ENCODE data around the gene B3GAT2.

Gene B3GAT2

GRCh38 chr6:70846207-70846835 is 110.5 kb downstream of the B3GAT2 start:
- H3K4me3 ChIP-seq (ENCODE audit: low read length) = no peak overlapping the region
- DNase-seq (ENCODE audit: low read depth) = peak; percentile 74
- TF ChIP-seq, protein P1, sequence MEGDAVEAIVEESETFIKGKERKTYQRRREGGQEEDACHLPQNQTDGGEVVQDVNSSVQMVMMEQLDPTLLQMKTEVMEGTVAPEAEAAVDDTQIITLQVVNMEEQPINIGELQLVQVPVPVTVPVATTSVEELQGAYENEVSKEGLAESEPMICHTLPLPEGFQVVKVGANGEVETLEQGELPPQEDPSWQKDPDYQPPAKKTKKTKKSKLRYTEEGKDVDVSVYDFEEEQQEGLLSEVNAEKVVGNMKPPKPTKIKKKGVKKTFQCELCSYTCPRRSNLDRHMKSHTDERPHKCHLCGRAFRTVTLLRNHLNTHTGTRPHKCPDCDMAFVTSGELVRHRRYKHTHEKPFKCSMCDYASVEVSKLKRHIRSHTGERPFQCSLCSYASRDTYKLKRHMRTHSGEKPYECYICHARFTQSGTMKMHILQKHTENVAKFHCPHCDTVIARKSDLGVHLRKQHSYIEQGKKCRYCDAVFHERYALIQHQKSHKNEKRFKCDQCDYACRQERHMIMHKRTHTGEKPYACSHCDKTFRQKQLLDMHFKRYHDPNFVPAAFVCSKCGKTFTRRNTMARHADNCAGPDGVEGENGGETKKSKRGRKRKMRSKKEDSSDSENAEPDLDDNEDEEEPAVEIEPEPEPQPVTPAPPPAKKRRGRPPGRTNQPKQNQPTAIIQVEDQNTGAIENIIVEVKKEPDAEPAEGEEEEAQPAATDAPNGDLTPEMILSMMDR (IDR thresholded peaks at IDR 0.05; ENCODE audit: insufficient read depth, low read depth, low read length, missing control alignments) = no peak

GRCh38 chr6:70844301-70844700 is 112.6 kb downstream of the B3GAT2 start:
- DNase-seq (ENCODE audit: low read depth) = no peak
- H3K4me3 ChIP-seq (ENCODE audit: low read length) = no peak overlapping the region
- TF ChIP-seq, protein P1 (IDR thresholded peaks at IDR 0.05; ENCODE audit: insufficient read depth, low read depth, low read length, missing control alignments) = no peak

GRCh38 chr6:70843328-70843918 is 113.4 kb downstream of the B3GAT2 start:
- no peak for DNase-seq (ENCODE audit: low read depth)
- H3K4me3 ChIP-seq (ENCODE audit: low read length) = no peak overlapping the region
- TF ChIP-seq, protein P1 (IDR thresholded peaks at IDR 0.05; ENCODE audit: insufficient read depth, low read depth, low read length, missing control alignments) = no peak

DNA sequence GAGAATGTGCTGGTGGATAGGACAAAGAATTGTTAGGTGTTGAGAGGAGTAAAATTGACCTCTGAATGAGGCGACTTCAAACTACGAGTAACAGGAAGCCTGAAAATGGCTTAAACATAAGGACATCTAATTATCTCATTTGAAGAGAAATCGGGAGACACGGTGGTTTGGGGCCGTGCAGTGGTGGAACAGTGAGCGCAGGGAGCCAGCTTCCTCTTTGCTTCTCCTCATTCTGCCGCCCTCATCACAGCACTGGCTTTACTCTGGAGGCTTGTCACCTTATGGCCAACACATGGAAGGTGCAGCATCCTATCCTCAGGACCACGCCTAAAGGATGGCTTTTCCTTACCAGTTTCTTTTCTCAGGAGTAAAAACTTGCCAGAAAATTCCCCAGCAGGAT is 114.3 kb downstream of the B3GAT2 start:
- H3K4me3 ChIP-seq (ENCODE audit: low read length) = no peak overlapping the region
- DNase-seq (ENCODE audit: low read depth) = no peak
- TF ChIP-seq, protein P1 (IDR thresholded peaks at IDR 0.05; ENCODE audit: insufficient read depth, low read depth, low read length, missing control alignments) = no peak

DNA sequence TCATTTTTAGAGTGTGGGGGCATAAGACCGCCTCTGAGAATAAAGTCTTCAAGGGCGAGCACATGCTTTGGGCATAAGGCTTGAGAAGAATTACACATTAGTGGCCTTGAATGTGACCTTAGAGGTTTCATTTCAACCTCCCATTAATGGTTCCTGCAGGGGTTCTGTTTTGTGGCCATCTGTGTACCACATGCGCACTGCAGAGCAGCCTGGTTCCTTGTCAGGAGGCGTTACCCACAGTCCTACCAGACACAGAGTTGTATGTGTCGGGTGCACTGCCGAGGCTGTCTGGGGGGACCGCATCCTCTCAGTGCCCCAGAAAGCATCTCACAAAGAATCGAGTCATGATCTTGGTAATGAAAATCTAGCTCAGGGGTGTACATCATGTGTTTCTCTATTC is 115.7 kb downstream of the B3GAT2 start:
- no peak for DNase-seq (ENCODE audit: low read depth)
- TF ChIP-seq, protein P1 (IDR thresholded peaks at IDR 0.05; ENCODE audit: insufficient read depth, low read depth, low read length, missing control alignments) = no peak
- H3K4me3 ChIP-seq (ENCODE audit: low read length) = no peak overlapping the region

DNA sequence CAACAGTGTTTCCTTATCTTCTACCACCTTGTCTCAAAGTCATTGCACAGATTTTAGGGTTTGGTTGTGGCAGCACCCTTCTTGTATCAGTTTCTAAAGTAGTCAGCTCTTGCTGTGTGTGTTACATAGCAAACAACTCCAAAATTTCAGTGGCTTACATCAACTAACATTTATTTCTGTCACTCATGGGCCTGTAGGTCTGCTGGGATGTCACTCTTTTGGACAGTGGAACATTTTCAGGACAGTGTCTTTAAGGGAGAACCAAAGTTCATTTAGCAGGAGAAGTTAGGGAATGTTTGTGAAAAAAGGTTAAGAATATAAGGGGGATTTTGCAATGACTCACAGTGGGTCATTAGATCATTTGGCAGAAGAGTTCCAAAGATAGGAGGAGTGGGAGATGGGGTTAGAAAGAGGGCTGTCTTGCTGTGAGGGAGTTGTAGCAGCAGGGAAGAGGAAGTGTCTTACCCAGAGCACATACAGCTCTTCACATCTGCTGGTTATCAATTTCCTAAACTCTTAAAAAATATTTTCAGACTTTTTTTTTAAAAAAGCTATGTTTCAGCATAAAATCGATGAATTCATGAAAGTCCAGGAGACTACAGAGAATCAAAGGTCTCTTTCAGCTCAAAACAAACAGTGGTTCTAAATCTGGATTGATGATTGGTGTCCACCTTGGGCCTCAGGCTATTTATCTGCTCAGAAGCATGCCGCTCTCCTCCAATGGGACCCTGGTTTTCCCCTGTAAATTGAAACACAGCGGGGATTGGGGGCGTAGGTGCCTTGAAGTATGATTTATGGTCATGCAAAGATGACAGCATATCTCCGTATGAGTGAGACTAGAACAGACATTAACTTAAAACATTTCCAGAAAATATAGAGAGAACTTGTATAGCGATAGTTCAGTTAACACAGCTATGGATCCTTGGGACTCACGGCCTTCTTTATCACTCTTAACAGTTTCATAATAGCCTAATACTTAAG is 117.3 kb downstream of the B3GAT2 start:
- TF ChIP-seq, protein P1 (IDR thresholded peaks at IDR 0.05; ENCODE audit: insufficient read depth, low read depth, low read length, missing control alignments) = no peak
- DNase-seq (ENCODE audit: low read depth) = no peak
- no peak overlapping the region for H3K4me3 ChIP-seq (ENCODE audit: low read length)
